ENCODE measurements around the gene CHST10.

CHST10 gene

DNA sequence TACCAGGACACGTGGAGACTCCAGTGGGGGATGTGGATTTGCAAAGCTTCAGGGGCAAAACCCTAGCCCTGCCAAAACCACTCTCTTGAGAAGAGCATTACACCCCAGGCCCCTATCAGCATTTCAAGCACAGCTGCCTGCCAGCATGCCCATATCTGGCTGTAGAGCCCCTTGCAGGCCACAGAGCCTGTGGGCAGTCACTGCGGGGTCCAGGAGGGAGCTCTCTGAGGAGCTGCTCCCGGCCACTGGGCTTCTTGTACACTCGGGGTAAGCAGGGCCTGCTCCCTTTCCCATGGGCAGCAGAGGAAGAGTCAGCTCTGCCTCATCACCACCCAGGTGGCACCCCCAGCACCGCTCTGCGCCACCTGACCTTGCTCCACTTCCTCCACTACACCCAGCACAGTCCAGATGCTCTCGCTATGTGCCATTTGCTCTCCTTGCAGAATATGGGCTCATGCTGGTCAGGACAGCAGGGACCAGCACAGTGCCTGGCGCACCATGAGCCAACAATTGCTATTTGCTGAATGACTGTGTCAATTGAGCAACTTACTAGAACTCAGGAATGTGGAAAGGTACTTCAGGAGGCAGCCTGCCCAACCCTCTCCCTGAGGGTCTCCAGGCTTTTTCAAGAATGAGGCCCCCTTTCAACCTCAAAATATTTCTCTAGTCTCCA is 7.4 kb downstream of the CHST10 start:
- H3K27ac ChIP-seq (ENCODE audit: poor library complexity, severe bottlenecking): no peak overlapping the region
- no peaks in the 10 kb centered on the region for H3K4me1 ChIP-seq (ENCODE audit: insufficient read depth, poor library complexity, severe bottlenecking)
- no peak for DNase-seq (ENCODE audit: low spot score)
- no peaks in the 10 kb centered on the region for H3K9me3 ChIP-seq (ENCODE audit: severe bottlenecking)
- no peak overlapping the region for H3K4me3 ChIP-seq (ENCODE audit: severe bottlenecking)
- no peaks in the 10 kb centered on the region for H3K36me3 ChIP-seq (ENCODE audit: low read depth)
- TF ChIP-seq, protein P1, sequence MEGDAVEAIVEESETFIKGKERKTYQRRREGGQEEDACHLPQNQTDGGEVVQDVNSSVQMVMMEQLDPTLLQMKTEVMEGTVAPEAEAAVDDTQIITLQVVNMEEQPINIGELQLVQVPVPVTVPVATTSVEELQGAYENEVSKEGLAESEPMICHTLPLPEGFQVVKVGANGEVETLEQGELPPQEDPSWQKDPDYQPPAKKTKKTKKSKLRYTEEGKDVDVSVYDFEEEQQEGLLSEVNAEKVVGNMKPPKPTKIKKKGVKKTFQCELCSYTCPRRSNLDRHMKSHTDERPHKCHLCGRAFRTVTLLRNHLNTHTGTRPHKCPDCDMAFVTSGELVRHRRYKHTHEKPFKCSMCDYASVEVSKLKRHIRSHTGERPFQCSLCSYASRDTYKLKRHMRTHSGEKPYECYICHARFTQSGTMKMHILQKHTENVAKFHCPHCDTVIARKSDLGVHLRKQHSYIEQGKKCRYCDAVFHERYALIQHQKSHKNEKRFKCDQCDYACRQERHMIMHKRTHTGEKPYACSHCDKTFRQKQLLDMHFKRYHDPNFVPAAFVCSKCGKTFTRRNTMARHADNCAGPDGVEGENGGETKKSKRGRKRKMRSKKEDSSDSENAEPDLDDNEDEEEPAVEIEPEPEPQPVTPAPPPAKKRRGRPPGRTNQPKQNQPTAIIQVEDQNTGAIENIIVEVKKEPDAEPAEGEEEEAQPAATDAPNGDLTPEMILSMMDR (IDR thresholded peaks at IDR 0.05; ENCODE audit: poor library complexity, severe bottlenecking): no peak
- no peaks in the 10 kb centered on the region for H3K27me3 ChIP-seq (ENCODE audit: insufficient read depth, poor library complexity, severe bottlenecking)
- no peak for ATAC-seq (ENCODE audit: low read depth)

DNA sequence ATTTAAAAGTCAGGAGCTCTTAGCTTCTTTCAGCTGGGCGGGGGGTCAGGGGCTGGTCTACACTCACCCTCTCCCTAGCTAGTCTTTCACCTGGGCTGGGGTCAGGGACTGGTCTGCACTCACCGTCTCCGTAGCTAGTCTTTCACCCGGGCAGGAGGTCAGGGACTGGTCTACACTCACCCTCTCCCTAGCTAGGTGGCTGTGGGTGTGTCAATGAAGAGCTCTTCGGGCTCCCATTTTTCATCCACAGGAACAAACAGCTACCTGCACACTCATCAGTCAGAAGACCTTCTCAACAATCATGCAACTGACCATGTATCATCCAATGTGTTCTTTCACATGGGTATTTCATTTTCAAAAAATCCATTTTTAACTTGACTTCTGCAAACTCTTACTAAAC is 8.0 kb downstream of the CHST10 start:
- TF ChIP-seq, protein P1 (IDR thresholded peaks at IDR 0.05; ENCODE audit: poor library complexity, severe bottlenecking): no peak
- no peaks in the 10 kb centered on the region for H3K4me1 ChIP-seq (ENCODE audit: insufficient read depth, poor library complexity, severe bottlenecking)

DNA sequence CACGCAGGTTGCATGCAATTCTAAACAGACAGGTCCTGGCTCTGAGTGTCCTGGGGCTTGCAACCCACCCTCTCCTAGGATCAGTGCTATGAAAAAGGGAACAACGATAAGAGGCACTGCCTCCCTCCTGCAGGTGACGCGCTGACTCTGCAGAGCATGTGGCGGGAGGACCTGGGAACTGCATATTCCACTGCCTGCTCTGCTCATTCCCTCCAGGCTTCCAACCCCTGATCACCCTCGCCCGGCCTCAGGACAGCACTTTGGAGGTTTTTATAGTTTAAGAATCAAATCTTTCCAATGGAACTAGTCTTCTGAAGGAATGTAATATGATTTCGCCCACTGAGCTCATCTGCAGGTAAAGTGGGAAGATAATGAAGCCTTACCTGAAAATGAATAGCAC is 8.5 kb downstream of the CHST10 start:
- DNase-seq (ENCODE audit: low spot score) (no peak), ATAC-seq (ENCODE audit: low read depth) (no peak)
- H3K4me1 ChIP-seq (ENCODE audit: insufficient read depth, poor library complexity, severe bottlenecking): no peaks in the 10 kb centered on the region

More for the DNA sequence above, 8.0 kb downstream of the CHST10 start:
- no peak overlapping the region for H3K4me3 ChIP-seq (ENCODE audit: severe bottlenecking)
- H3K27me3 ChIP-seq (ENCODE audit: insufficient read depth, poor library complexity, severe bottlenecking): no peaks in the 10 kb centered on the region
- H3K9me3 ChIP-seq (ENCODE audit: severe bottlenecking): no peaks in the 10 kb centered on the region
- H3K36me3 ChIP-seq (ENCODE audit: low read depth): no peaks in the 10 kb centered on the region
- DNase-seq (ENCODE audit: low spot score) (no peak), ATAC-seq (ENCODE audit: low read depth) (no peak)
- no peak overlapping the region for H3K27ac ChIP-seq (ENCODE audit: poor library complexity, severe bottlenecking)

DNA sequence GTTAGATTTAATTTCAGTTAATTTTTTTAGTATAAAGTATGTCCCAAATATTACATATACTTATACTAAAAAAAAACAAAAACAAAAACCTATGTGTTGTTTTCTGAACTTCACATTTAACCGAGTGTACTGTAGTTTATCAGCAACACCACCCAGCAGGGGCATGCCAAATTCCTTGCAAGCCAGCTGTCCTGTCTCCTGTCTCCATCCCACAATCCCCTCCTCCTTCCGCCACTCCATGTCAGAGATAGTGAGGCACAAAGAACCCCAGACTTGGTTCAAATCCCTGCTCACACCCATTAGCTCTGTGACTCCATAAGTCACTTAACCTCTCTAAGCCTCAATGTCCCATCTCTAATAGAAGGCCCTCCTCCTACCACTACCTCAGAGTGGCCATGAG is 9.4 kb downstream of the CHST10 start:
- DNase-seq (ENCODE audit: low spot score) (no peak), ATAC-seq (ENCODE audit: low read depth) (no peak)
- Histone ChIP-seq H3K27me3 (ENCODE audit: insufficient read depth, poor library complexity, severe bottlenecking) (no peaks in the 10 kb centered on the region), H3K9me3 (ENCODE audit: severe bottlenecking) (no peaks in the 10 kb centered on the region), H3K4me1 (ENCODE audit: insufficient read depth, poor library complexity, severe bottlenecking) (no peaks in the 10 kb centered on the region), H3K27ac (ENCODE audit: poor library complexity, severe bottlenecking) (no peak overlapping the region), H3K36me3 (ENCODE audit: low read depth) (no peaks in the 10 kb centered on the region; the same call in 1 of the 2 replicates), H3K4me3 (ENCODE audit: severe bottlenecking) (no peak overlapping the region)
- TF ChIP-seq, protein P1 (IDR thresholded peaks at IDR 0.05; ENCODE audit: poor library complexity, severe bottlenecking): no peak

More for the DNA sequence above, 8.5 kb downstream of the CHST10 start:
- Histone ChIP-seq H3K9me3 (ENCODE audit: severe bottlenecking) (no peaks in the 10 kb centered on the region), H3K36me3 (ENCODE audit: low read depth) (no peaks in the 10 kb centered on the region), H3K4me3 (ENCODE audit: severe bottlenecking) (no peak overlapping the region), H3K27me3 (ENCODE audit: insufficient read depth, poor library complexity, severe bottlenecking) (no peaks in the 10 kb centered on the region), H3K27ac (ENCODE audit: poor library complexity, severe bottlenecking) (no peak overlapping the region)
- TF ChIP-seq, protein P1 (IDR thresholded peaks at IDR 0.05; ENCODE audit: poor library complexity, severe bottlenecking): no peak

DNA sequence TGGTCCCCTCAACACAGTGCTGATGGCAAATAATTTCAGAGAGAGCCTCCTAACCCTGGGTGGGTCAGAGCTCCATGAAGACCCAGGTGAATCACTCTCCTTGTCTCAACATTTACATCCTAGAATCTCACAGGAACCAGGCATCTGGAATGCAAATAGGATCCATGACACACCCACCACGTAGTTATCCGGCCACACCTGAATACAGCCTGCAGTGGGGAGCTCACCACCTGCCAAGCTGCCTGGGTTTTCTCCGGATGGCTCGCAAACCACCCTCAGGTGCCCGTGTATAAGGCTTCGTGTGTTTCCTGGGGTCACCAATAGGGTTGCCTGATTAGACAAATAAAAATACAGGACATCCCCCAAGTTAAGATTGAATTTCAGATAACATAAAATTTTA is 9.9 kb downstream of the CHST10 start:
- no peak for DNase-seq (ENCODE audit: low spot score)
- Histone ChIP-seq H3K36me3 (ENCODE audit: low read depth) (no peaks in the 10 kb centered on the region; the same call in 1 of the 2 replicates), H3K9me3 (ENCODE audit: severe bottlenecking) (no peaks in the 10 kb centered on the region), H3K4me1 (ENCODE audit: insufficient read depth, poor library complexity, severe bottlenecking) (no peaks in the 10 kb centered on the region), H3K4me3 (ENCODE audit: severe bottlenecking) (no peak overlapping the region), H3K27me3 (ENCODE audit: insufficient read depth, poor library complexity, severe bottlenecking) (no peaks in the 10 kb centered on the region), H3K27ac (ENCODE audit: poor library complexity, severe bottlenecking) (no peak overlapping the region)
- TF ChIP-seq, protein P1 (IDR thresholded peaks at IDR 0.05; ENCODE audit: poor library complexity, severe bottlenecking): no peak
- no peak for ATAC-seq (ENCODE audit: low read depth)

Measured in RWPE2 (cell line).